ENCODE data around the gene IRF3.
A peak's percentile ranks its signal among the peaks of the same experiment; 100 is the strongest.
"Not testable (repeated sequence)": the region's sequence is repeated elsewhere in the genome, so short reads cannot be mapped to it uniquely, and the experiment has no call there.

IRF3 gene

GRCh38 chr19:49646586-49646985, 19.1 kb downstream of the IRF3 start:
- no peak for DNase-seq (ENCODE audit: low read depth in 2 of 2)

- DNase-seq (ENCODE audit: low read depth in 2 of 2) = no peak
These were observed 19.7 kb downstream of the IRF3 start for GRCh38 chr19:49645995-49646394.

- DNase-seq (ENCODE audit: low read depth in 2 of 2) = no peak
These were observed 20.1 kb downstream of the IRF3 start for GRCh38 chr19:49645592-49645991.

GRCh38 chr19:49643466-49643865, 22.2 kb downstream of the IRF3 start:
- DNase-seq (ENCODE audit: low read depth in 2 of 2) = no peak

GRCh38 chr19:49642492-49643035, 23.1 kb downstream of the IRF3 start:
- DNase-seq (ENCODE audit: low read depth in 2 of 2) = no peak

GRCh38 chr19:49641688-49642491, 23.8 kb downstream of the IRF3 start, which contains the start of gene SCAF1:
Gene SCAF1, plus strand, starts transcription at chr19:49642209. Its CDS starts 2,818 bp downstream, at chr19:49645027.
- peak; percentile 98 to 99 for DNase-seq (ENCODE audit: low read depth in 2 of 2)

GRCh38 chr19:49640113-49640898, 25.4 kb downstream of the IRF3 start, which contains the start of gene RRAS:
Gene RRAS, minus strand, starts transcription at chr19:49640143. Its CDS starts 45 bp downstream, at chr19:49640098.
- peak; percentile 99 to 100 for DNase-seq (ENCODE audit: low read depth in 2 of 2)

GRCh38 chr19:49639401-49640112, 26.1 kb downstream of the IRF3 start:
- no peak for DNase-seq (ENCODE audit: low read depth in 2 of 2)

- DNase-seq (ENCODE audit: low read depth in 2 of 2) = no peak
These were observed 27.6 kb downstream of the IRF3 start for GRCh38 chr19:49637821-49638738.

GRCh38 chr19:49636233-49636932, 29.3 kb downstream of the IRF3 start:
- no peak for DNase-seq (ENCODE audit: low read depth in 2 of 2)

- no peak for DNase-seq (ENCODE audit: low read depth in 2 of 2)
These were observed 30.0 kb downstream of the IRF3 start for GRCh38 chr19:49635530-49636232.

GRCh38 chr19:49633273-49633672, 32.4 kb downstream of the IRF3 start:
- DNase-seq (ENCODE audit: low read depth in 2 of 2) = not testable (repeated sequence)

GRCh38 chr19:49632576-49632975, 33.1 kb downstream of the IRF3 start:
- no peak for DNase-seq (ENCODE audit: low read depth in 2 of 2)

GRCh38 chr19:49631610-49632192, 34.0 kb downstream of the IRF3 start:
- no peak for DNase-seq (ENCODE audit: low read depth in 2 of 2)

- no peak for DNase-seq (ENCODE audit: low read depth in 2 of 2)
These were observed 34.6 kb downstream of the IRF3 start for GRCh38 chr19:49631014-49631588.

GRCh38 chr19:49629659-49630058, 36.0 kb downstream of the IRF3 start:
- no peak for DNase-seq (ENCODE audit: low read depth in 2 of 2)

GRCh38 chr19:49626226-49626625, 39.4 kb downstream of the IRF3 start:
- no peak for DNase-seq (ENCODE audit: low read depth in 2 of 2)

All from stimulated activated CD8-positive, alpha-beta memory T cell treated with anti-CD3 and anti-CD28 coated beads, Interleukin-2, amount 100 ng/mL, for 48 hours (primary cell).